ENCODE data around the gene USP47.

DNA sequence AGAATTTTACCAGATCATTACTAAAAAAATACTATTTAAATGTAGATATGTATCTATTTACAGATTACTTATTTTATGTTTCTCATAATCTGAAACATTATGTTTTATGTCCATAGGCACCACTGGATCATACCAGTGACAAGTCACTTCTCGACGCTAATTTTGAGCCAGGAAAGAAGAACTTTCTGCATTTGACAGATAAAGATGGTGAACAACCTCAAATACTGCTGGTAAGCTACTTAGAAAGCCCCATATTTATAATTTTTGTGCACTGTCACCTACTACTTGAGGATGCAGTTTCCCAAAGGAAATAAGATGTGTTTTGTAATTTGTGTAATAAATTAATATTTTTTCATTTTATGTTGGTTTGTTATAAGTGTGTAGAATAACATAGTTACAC, 42.6 kb downstream of the USP47 start:
- TF ChIP-seq, protein P1, sequence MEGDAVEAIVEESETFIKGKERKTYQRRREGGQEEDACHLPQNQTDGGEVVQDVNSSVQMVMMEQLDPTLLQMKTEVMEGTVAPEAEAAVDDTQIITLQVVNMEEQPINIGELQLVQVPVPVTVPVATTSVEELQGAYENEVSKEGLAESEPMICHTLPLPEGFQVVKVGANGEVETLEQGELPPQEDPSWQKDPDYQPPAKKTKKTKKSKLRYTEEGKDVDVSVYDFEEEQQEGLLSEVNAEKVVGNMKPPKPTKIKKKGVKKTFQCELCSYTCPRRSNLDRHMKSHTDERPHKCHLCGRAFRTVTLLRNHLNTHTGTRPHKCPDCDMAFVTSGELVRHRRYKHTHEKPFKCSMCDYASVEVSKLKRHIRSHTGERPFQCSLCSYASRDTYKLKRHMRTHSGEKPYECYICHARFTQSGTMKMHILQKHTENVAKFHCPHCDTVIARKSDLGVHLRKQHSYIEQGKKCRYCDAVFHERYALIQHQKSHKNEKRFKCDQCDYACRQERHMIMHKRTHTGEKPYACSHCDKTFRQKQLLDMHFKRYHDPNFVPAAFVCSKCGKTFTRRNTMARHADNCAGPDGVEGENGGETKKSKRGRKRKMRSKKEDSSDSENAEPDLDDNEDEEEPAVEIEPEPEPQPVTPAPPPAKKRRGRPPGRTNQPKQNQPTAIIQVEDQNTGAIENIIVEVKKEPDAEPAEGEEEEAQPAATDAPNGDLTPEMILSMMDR (conservative IDR thresholded peaks at IDR 0.05; ENCODE audit: low read length), result no peak
- TF ChIP-seq EZH2phosphoT487 (IDR thresholded peaks at IDR 0.05; ENCODE audit: borderline replicate concordance, low read depth, low read length), result no peak
